ENCODE data around the gene FRMD1. TPM values are rescaled to one million over a fixed set of nuclear protein-coding genes. Genes with fewer than 3 reads are reported as not detected.
A peak's percentile ranks its signal among the peaks of the same experiment; 100 is the strongest.

The FRMD1 gene
- total RNA-seq, 3 donors from 2014 or later: 0.29 to 0.96 (median 0.66) TPM

DNA sequence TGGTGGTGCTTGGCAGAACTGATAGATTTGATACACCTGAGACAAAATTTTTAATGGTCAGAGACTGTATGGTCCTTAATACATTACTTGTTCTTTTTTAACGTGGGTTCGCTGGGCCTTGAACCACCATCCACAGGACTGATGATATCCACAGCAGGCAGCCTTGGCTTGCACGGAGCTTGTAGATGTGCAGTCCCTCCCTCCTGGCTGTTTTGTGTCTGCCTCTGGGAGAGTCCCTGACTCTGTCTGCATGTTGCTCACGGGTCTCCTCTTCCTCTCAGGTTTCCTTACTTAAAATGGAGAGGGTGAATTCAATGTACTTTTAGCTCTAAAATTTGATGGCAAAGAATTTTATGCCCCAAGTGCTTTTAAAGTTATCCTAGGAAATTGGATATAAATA, 64.0 kb downstream of the FRMD1 start:
- intact Hi-C loops (cut with DNase I; ENCODE audit: low total_unique reads): no loop called here
- no peaks in the 10 kb centered on the region for H3K36me3 ChIP-seq
- H3K4me3 ChIP-seq: no peak overlapping the region
- H3K27ac ChIP-seq: no peak overlapping the region
- peaks cover 0 to 9% of the 10 kb centered on the region in 2 donors for H3K4me1 ChIP-seq
- no peak for TF ChIP-seq CTCF (IDR thresholded peaks at IDR 0.05)
- no peak for TF ChIP-seq POLR2A (IDR thresholded peaks at IDR 0.05)
- TF ChIP-seq POLR2AphosphoS5 (IDR thresholded peaks at IDR 0.05): no peak
- no peaks in the 10 kb centered on the region for H3K27me3 ChIP-seq
- peaks cover 5 to 14% of the 10 kb centered on the region in 2 donors for H3K9me3 ChIP-seq
- DNase-seq (ENCODE audit: low spot score in 2 of 2): peak in 1 of 2 donors; percentile 9

DNA sequence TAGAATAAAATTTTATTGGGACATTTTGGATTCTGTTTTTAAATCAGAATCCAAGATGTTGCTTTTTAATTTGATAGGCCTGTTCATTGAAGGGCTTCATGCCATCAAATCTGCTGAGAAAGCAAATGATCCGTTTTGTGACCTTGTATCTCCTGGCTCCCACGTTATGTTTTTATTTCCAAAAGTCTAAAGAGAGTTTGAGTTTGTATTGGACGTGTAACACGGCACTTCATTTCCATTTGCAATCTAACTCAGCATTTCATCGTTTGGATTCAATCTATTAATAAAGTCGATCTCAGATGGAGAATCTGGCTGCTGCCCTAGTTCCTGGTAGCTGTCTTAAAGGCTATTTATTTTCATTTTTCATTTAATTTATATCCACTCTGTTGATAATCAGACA, 64.6 kb downstream of the FRMD1 start:
- TF ChIP-seq CTCF (IDR thresholded peaks at IDR 0.05): no peak
- no peak for TF ChIP-seq POLR2A (IDR thresholded peaks at IDR 0.05)
- TF ChIP-seq POLR2AphosphoS5 (IDR thresholded peaks at IDR 0.05): no peak
- no peaks in the 10 kb centered on the region for H3K36me3 ChIP-seq
- intact Hi-C loops (cut with DNase I; ENCODE audit: low total_unique reads): no loop called here
- DNase-seq (ENCODE audit: low spot score in 2 of 2): no peak
- H3K9me3 ChIP-seq: peaks cover 5 to 14% of the 10 kb centered on the region in 2 donors
- no peaks in the 10 kb centered on the region for H3K27me3 ChIP-seq
- H3K4me3 ChIP-seq: no peak overlapping the region
- H3K4me1 ChIP-seq: peaks cover 0 to 9% of the 10 kb centered on the region in 2 donors
- no peak overlapping the region for H3K27ac ChIP-seq

DNA sequence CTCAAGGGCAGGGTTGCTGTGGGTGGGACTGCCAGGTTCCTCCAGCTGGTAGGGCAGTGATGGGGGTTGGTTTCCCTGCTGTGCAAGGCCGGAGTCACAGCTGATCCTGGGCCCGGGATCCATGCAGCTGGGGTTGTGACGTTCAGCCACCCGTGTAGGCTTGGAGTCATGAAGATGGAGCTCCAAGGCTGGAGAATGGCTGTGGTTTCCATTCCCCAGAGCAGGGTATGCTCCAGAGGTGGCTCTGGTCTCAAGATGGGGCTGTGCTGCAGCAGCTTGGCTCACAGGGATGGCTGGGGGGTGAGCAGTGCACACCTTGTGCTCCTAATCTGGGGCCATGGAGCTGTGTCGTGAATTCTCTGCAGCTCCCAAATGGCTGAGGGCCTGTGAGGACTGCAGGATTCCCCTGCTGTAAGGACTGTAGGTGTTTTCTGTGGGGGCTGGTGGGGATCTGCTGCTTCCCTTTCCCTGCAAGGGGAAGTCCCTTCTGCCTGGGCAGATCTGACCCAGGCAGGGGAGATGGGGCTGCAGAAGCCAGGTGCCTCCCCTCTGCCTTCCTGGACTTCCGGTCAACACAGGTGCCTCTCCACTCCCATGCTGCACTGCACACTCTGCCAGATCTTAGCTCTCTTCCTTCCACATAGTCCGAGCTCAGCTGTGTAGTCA, 65.6 kb downstream of the FRMD1 start:
- TF ChIP-seq POLR2AphosphoS5 (IDR thresholded peaks at IDR 0.05): no peak
- no peak for TF ChIP-seq CTCF (IDR thresholded peaks at IDR 0.05)
- TF ChIP-seq POLR2A (IDR thresholded peaks at IDR 0.05): no peak
- Histone ChIP-seq H3K9me3 (peaks cover 5 to 14% of the 10 kb centered on the region in 2 donors), H3K36me3 (no peaks in the 10 kb centered on the region), H3K4me3 (no peak overlapping the region), H3K27ac (no peak overlapping the region), H3K4me1 (peaks cover 0 to 9% of the 10 kb centered on the region in 2 donors), H3K27me3 (no peaks in the 10 kb centered on the region)
- intact Hi-C loops (cut with DNase I; ENCODE audit: low total_unique reads): no loop called here
- peak in 1 of 2 donors; percentile 7 for DNase-seq (ENCODE audit: low spot score in 2 of 2)

GRCh38 chr6:168012431-168013249, 66.4 kb downstream of the FRMD1 start:
- no peaks in the 10 kb centered on the region for H3K36me3 ChIP-seq
- peaks cover 0 to 9% of the 10 kb centered on the region in 2 donors for H3K4me1 ChIP-seq
- intact Hi-C loops (cut with DNase I; ENCODE audit: low total_unique reads): no loop called here
- no peak overlapping the region for H3K27ac ChIP-seq
- DNase-seq (ENCODE audit: low spot score in 2 of 2): no peak
- TF ChIP-seq CTCF (IDR thresholded peaks at IDR 0.05): no peak
- TF ChIP-seq POLR2A (IDR thresholded peaks at IDR 0.05): no peak
- no peak for TF ChIP-seq POLR2AphosphoS5 (IDR thresholded peaks at IDR 0.05)
- peaks cover 5 to 14% of the 10 kb centered on the region in 2 donors for H3K9me3 ChIP-seq
- H3K27me3 ChIP-seq: no peaks in the 10 kb centered on the region
- no peak overlapping the region for H3K4me3 ChIP-seq

DNA sequence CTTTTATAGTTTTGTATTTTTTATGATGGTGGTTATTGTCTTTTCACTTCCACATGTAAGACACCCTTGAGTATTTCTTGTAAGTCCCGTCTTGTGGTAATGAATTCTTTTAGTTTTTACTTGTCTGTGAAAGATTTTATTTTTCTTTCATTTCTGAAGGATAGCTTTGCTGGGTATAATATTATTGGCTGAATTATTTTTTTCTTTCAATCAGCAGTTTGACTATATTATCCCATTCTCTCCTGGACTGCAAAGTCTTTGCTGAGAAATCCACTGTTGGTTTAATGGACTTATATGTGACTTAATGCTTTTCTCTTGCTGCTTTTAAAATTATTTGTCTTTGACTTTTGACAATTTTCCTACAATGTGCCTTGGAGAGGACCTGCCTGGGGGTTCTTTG, 67.7 kb downstream of the FRMD1 start:
- H3K4me1 ChIP-seq: no peaks in the 10 kb centered on the region
- H3K9me3 ChIP-seq: peaks cover 5 to 14% of the 10 kb centered on the region in 2 donors
- no peak overlapping the region for H3K27ac ChIP-seq
- H3K4me3 ChIP-seq: no peak overlapping the region
- no peak for DNase-seq (ENCODE audit: low spot score in 2 of 2)
- TF ChIP-seq CTCF (IDR thresholded peaks at IDR 0.05) (no peak), POLR2AphosphoS5 (IDR thresholded peaks at IDR 0.05) (no peak), POLR2A (IDR thresholded peaks at IDR 0.05) (no peak)
- no peaks in the 10 kb centered on the region for H3K27me3 ChIP-seq
- no peaks in the 10 kb centered on the region for H3K36me3 ChIP-seq
- intact Hi-C loops (cut with DNase I; ENCODE audit: low total_unique reads): no loop called here
